GM12878 (cell line): Measurements from ENCODE around the gene ME1. TPM values are rescaled to one million over a fixed set of nuclear protein-coding genes. Genes with fewer than 3 reads are reported as not detected.

Experiments
- ATAC-seq: fragments of 200-7000 bp; cut with Tn5 transposase; 3 replicates; pipeline ENCODE4 v1.9.1; 2020; ENCODE audit warnings: mild to moderate bottlenecking, moderate library complexity
- BruUV-seq: library from RNA; stranded (reverse); fragments of 400-500 nt; replicated peaks from 2 replicates; lab custom pipeline; 2021; lab: Mats Ljungman, UMichigan
- CTCF ChIA-PET: fragments of 300-600 bp; sonication (Branson Sonifier 250); formaldehyde crosslinking; extraction: SDS; loops from one replicate; lab custom pipeline; 2021; ENCODE audit warnings: inconsistent platforms; lab: Yijun Ruan, JAX
- POLR2A ChIA-PET: fragments of 350-600 bp; formaldehyde crosslinking; extraction: SDS; loops from one replicate; lab custom pipeline; 2021; ENCODE audit warnings: inconsistent platforms; lab: Charles Lee
- RAD21 ChIA-PET: fragments of 300-600 bp; sonication (Branson Sonifier 250); formaldehyde crosslinking; loops from one replicate; lab custom pipeline; 2023; ENCODE audit warnings: antibody characterized with exemption; ENCODE audit not compliant: unreplicated experiment; lab: Charles Lee
- SMC1A ChIA-PET: fragments of 300-600 bp; sonication (Branson Sonifier 250); formaldehyde crosslinking; loops from one replicate; lab custom pipeline; 2023; ENCODE audit not compliant: unreplicated experiment, uncharacterized antibody; lab: Charles Lee
- DNase-seq: peaks from one replicate; pipeline ENCODE4 v3.0.0-alpha.2; 2011; ENCODE audit warnings: low read depth, low spot score
- FAIRE-seq: peaks from 3 replicates; lab custom pipeline; 2011; peaks lifted over from hg19 to GRCh38; lab: Jason Lieb, UNC
- H2AFZ ChIP-seq: 2 replicates; pipeline ENCODE4 v1.6.0; 2011; ENCODE audit warnings: low read depth, low read length, control low read depth; ENCODE audit not compliant: control insufficient read depth
- H3K27ac ChIP-seq: 2 replicates; pipeline ENCODE4 v1.5.1; 2011; ENCODE audit warnings: control low read depth; ENCODE audit not compliant: control insufficient read depth, insufficient read depth
- H3K27me3 ChIP-seq, 2 experiments: replicated peaks in 1 of 2; 2 replicates each; pipeline versions ENCODE4 v1.6.0 to v1.6.1; 2011; ENCODE audit warnings: low read length in 1 of 2; ENCODE audit not compliant: control insufficient read depth in 2 of 2, insufficient read depth in 2 of 2
- H3K36me3 ChIP-seq, 2 experiments: 2 replicates each; pipeline ENCODE4 v1.5.1; 2011; ENCODE audit warnings: low read length in 1 of 2; ENCODE audit not compliant: control insufficient read depth in 2 of 2, insufficient read depth in 2 of 2
- H3K4me1 ChIP-seq: 2 replicates; pipeline ENCODE4 v1.6.1; 2011; ENCODE audit warnings: mild to moderate bottlenecking, low read length, moderate library complexity, mixed read lengths; ENCODE audit not compliant: control insufficient read depth, insufficient read depth
- H3K4me2 ChIP-seq: 2 replicates; pipeline ENCODE4 v1.6.0; 2011; ENCODE audit warnings: control low read depth; ENCODE audit not compliant: control insufficient read depth, insufficient read depth
- H3K4me3 ChIP-seq: fragments of 200-600 bp; sonication (generic); 2 replicates; pipeline ENCODE4 v1.5.1; 2016
- H3K79me2 ChIP-seq: 2 replicates; pipeline ENCODE4 v1.6.0; 2011; ENCODE audit warnings: low read length; ENCODE audit not compliant: control insufficient read depth, insufficient read depth
- H3K9ac ChIP-seq: 2 replicates; pipeline ENCODE4 v1.8.0; 2011; ENCODE audit warnings: low read length, control low read depth, mixed read lengths; ENCODE audit not compliant: control insufficient read depth, insufficient read depth
- H3K9me3 ChIP-seq: replicated peaks from 3 replicates; pipeline ENCODE4 v1.5.1; 2011; ENCODE audit warnings: mild to moderate bottlenecking, low read length; ENCODE audit not compliant: control insufficient read depth, insufficient read depth
- H4K20me1 ChIP-seq: 2 replicates; pipeline ENCODE4 v1.6.0; 2011; ENCODE audit not compliant: control insufficient read depth, insufficient read depth
- BMI1 ChIP-seq: fragments of 450-650 bp; IDR thresholded peaks from 2 replicates; pipeline ENCODE4 v1.6.1; 2016; ENCODE audit warnings: mild to moderate bottlenecking, moderate library complexity, borderline replicate concordance
- EED ChIP-seq: sonication (generic); IDR thresholded peaks from 2 replicates; pipeline ENCODE4 v1.6.1; 2016; ENCODE audit warnings: antibody characterized with exemption, low read depth
- ESRRA ChIP-seq: IDR thresholded peaks from 2 replicates; pipeline ENCODE4 v1.6.1; 2012; ENCODE audit warnings: mild to moderate bottlenecking, low read length, improper control_type of control experiment
- IKZF2 ChIP-seq, 2 experiments: fragments of 450-650 bp; IDR thresholded peaks; 2 replicates each; pipeline ENCODE4 v1.6.1; 2017; ENCODE audit warnings: mild to moderate bottlenecking in 2 of 2, moderate library complexity in 2 of 2
- JUNB ChIP-seq: IDR thresholded peaks from 2 replicates; pipeline ENCODE4 v1.6.1; 2016; ENCODE audit warnings: antibody characterized with exemption, mild to moderate bottlenecking
- MLLT1 ChIP-seq: fragments of 450-650 bp; IDR thresholded peaks from 2 replicates; pipeline ENCODE4 v1.6.1; 2016; ENCODE audit warnings: mild to moderate bottlenecking
- NFYA ChIP-seq: IDR thresholded peaks from 2 replicates; pipeline ENCODE4 v1.6.1; 2011; ENCODE audit warnings: low read depth, mild to moderate bottlenecking, low read length, improper control_type of control experiment, borderline replicate concordance
- NR2F1 ChIP-seq: fragments of 450-650 bp; conservative IDR thresholded peaks from 2 replicates; pipeline ENCODE4 v1.6.1; 2017; ENCODE audit warnings: mild to moderate bottlenecking
- POU2F2 ChIP-seq: IDR thresholded peaks from 3 replicates; pipeline ENCODE4 v1.6.1; 2011; ENCODE audit warnings: low read depth, mild to moderate bottlenecking, low read length, borderline replicate concordance
- SREBF1 ChIP-seq: IDR thresholded peaks from 2 replicates; pipeline ENCODE4 v1.6.1; 2012; ENCODE audit warnings: mild to moderate bottlenecking, low read length
- TAF1 ChIP-seq: IDR thresholded peaks from 2 replicates; pipeline ENCODE4 v1.6.1; 2011; ENCODE audit warnings: mild to moderate bottlenecking, low read depth, low read length, borderline replicate concordance
- TBL1XR1 ChIP-seq: IDR thresholded peaks from 2 replicates; pipeline ENCODE4 v1.6.1; 2012; ENCODE audit warnings: low read depth, low read length, improper control_type of control experiment
- WGBS: methylation state at CpG from one replicate; pipeline ENCODE4 v1.1.6; 2016; ENCODE audit warnings: low lambda C conversion rate; ENCODE audit not compliant: insufficient replicate concordance, insufficient coverage; ENCODE audit errors: missing lambda C conversion rate; 5-methylcytosine and 5-hydroxymethylcytosine counted together
- in situ Hi-C: fragments of 300-500 bp; cut with MboI; formaldehyde crosslinking; loops from 9 replicates; pipeline ENCODE4 v1.14.3; 2018; ENCODE audit warnings: mixed read lengths
- intact Hi-C: fragments of 100-400 bp; cut with micrococcal nuclease; formaldehyde crosslinking; loops from one replicate; pipeline ENCODE4 v1.14.2; 2022; ENCODE audit not compliant: unreplicated experiment
- polyA plus RNA-seq, 11 experiments: library from polyadenylated mRNA; depleted of rRNA in 4 of 11; unstranded in 6 of 11; stranded (reverse) in 5 of 11; fragments of >200 nt; fragmentation: Nextera tagmentation in 4 of 11; fragmentation: Illumina TruSeq in 1 of 11; extraction: Ambion mirVana in 4 of 11; extraction: Trizol in 1 of 11; gene quantifications; 1 replicate in 1 of 11; 2 replicates in 10 of 11; pipeline versions ENCODE4 v1.2.1 to v1.2.3, GENCODE V29; 2011 to 2016; ENCODE audit warnings: inconsistent platforms in 2 of 11, missing spikeins in 2 of 11, low read depth in 1 of 11
- total RNA-seq, 4 experiments: library from RNA; depleted of rRNA in 3 of 4; stranded (reverse); fragments of >200 nt in 3 of 4; fragmentation: Illumina TruSeq in 1 of 4; extraction: Trizol in 1 of 4; gene quantifications; 2 replicates each; pipeline versions ENCODE4 v1.2.1 to v1.2.3, GENCODE V29; 2013 to 2021
- TF ChIP-seq, protein P1 (sequence below): IDR thresholded peaks from 2 replicates; pipeline ENCODE4 v1.6.1; 2012; ENCODE audit warnings: low read length, inconsistent platforms

Gene ME1
- total and polyA plus RNA-seq, 10 of the 15 experiments (the other 5 are each of a cell fraction or from before 2014, with no cell fraction given): 3.6 to 11.8 (median 8.4) TPM

DNA sequence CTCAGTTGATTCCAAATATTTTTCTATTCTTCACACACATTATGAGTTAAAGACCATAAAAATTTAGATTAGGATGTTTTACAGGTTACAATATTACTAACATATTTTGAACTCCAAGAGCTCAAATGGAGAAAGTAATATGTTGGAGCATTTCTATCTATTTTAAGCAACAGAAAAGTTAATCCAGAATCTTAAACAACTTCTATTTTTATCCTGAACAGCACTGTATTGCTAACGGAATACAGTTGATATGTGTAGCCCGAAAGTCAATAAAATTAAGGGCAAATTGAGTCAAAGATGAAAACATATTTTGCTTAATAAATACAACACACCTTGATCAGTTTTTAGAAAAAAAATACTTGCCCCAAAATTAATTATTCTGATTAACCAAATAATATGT, 97.4 kb downstream of the ME1 start:
- no peaks in the 10 kb centered on the region for H3K4me1 ChIP-seq
- no peaks in the 10 kb centered on the region; a peak in 1 of 4 replicates for H3K36me3 ChIP-seq
- no peak for FAIRE-seq
- TF ChIP-seq, protein P1, sequence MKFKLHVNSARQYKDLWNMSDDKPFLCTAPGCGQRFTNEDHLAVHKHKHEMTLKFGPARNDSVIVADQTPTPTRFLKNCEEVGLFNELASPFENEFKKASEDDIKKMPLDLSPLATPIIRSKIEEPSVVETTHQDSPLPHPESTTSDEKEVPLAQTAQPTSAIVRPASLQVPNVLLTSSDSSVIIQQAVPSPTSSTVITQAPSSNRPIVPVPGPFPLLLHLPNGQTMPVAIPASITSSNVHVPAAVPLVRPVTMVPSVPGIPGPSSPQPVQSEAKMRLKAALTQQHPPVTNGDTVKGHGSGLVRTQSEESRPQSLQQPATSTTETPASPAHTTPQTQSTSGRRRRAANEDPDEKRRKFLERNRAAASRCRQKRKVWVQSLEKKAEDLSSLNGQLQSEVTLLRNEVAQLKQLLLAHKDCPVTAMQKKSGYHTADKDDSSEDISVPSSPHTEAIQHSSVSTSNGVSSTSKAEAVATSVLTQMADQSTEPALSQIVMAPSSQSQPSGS: no peak
- TF ChIP-seq JUNB (no peak), BMI1 (no peak), POU2F2 (no peak), NFYA (no peak), ESRRA (no peak), TBL1XR1 (no peak), TAF1 (no peak), NR2F1 (no peak), MLLT1 (no peak), IKZF2 (IDR thresholded peaks at IDR 0.05) (no peak), EED (no peak), SREBF1 (no peak)
- TF ChIP-seq, all 136 proteins: peak for 0
- Histone ChIP-seq H3K9me3 (no peaks in the 10 kb centered on the region; the same call in 2 of the 3 replicates), H3K27me3 (no peaks in the 10 kb centered on the region), H3K9ac (no peak overlapping the region), H2AFZ (no peak overlapping the region), H4K20me1 (no peaks in the 10 kb centered on the region), H3K79me2 (no peaks in the 10 kb centered on the region), H3K4me3 (no peak overlapping the region), H3K27ac (no peak overlapping the region), H3K4me2 (no peak overlapping the region)
- 30% methylated on average over 2 of the region's 2 CpGs for WGBS
- no peak for ATAC-seq
- ChIA-PET SMC1A (interaction anchor here (1.0 kb wide), 1 partner anchor 166 kb away, joined by 4 read pairs; no protein-coding TSS in a partner anchor), CTCF (no interaction called here), POLR2A (no interaction called here), RAD21 (no interaction called here)
- no peak for DNase-seq
- intact Hi-C loops (no loop called here), in situ Hi-C loops (no loop called here)
- no TSS peak for BruUV-seq
